NCI-H146 treated with DMSO at 0.1 percent for 48 hours (cell line): ENCODE data around the gene CERS1.

Experiments used
- DNase-seq: peaks from one replicate; lab custom pipeline; 2025; ENCODE audit not compliant: unreplicated experiment; lab: John Stamatoyannopoulos, UW

CERS1 gene

GRCh38 chr19:18841400-18841799 is 54.6 kb downstream of the CERS1 start:
- DNase-seq: no peak

- DNase-seq: no peak
Observed at GRCh38 chr19:18840288-18841267, 55.4 kb downstream of the CERS1 start.

- DNase-seq: no peak
Observed at GRCh38 chr19:18839465-18840287, 56.3 kb downstream of the CERS1 start.

DNA sequence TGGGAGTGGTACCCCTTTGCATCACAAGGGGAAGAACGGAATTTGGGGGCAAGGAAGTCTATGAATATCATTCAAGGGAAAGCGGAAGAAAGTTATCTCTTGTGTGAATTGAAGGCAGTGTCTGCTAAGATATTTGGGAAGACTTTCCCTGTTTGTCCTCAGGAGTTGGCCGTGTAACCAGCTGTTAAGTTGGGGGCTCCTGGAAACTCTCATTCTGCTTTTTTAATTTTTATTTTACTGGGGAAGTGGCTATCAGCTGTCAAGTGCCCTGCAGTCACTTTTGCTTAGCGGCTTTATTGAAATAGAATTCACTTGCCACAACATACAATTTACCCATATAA is 61.3 kb downstream of the CERS1 start:
- no peak for DNase-seq

- peak; percentile 99 for DNase-seq
Observed at GRCh38 chr19:18833849-18834643, 61.9 kb downstream of the CERS1 start.

- DNase-seq: no peak
Observed at GRCh38 chr19:18833141-18833476, 62.8 kb downstream of the CERS1 start.

DNA sequence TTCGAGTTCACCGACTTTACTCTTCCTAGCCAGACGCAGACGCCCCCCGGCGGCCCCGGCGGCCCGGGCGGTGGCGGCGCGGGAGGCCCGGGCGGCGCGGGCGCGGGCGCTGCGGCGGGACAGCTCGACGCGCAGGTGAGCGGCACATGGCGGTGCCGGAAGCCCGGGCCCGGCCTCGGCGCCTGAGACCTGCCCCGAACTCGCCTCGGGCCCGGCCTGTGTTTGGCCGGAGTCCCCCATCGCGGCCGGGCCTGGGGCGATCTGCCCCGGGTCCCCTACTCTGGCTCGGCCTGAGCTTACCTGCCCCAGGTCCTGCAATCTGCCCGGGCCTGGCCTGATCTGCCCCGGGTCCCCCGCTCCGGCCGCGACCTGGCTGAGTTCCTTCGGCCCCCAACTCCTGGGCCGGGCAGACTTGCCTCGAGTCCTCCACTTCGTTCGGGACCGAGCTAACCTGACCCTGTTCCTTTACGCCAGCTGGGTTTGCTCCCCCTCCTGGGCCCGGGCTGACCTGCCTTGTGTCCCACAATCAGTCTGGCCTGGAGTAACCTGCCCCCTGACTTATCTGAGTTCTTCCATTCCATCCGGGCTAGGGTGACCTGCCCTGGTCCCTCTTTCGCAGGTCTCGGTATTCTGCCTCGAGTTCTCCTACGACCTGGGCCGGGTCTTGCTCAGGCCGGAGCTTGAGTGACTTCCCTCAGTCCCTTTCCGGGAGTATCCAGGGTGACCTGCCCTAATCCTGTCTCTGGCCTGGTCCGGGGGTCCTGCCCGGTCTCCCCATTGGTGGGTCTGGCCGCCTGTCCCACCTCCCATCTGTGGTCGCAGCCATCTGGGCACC is 63.4 kb downstream of the CERS1 start:
- DNase-seq: no peak

DNA sequence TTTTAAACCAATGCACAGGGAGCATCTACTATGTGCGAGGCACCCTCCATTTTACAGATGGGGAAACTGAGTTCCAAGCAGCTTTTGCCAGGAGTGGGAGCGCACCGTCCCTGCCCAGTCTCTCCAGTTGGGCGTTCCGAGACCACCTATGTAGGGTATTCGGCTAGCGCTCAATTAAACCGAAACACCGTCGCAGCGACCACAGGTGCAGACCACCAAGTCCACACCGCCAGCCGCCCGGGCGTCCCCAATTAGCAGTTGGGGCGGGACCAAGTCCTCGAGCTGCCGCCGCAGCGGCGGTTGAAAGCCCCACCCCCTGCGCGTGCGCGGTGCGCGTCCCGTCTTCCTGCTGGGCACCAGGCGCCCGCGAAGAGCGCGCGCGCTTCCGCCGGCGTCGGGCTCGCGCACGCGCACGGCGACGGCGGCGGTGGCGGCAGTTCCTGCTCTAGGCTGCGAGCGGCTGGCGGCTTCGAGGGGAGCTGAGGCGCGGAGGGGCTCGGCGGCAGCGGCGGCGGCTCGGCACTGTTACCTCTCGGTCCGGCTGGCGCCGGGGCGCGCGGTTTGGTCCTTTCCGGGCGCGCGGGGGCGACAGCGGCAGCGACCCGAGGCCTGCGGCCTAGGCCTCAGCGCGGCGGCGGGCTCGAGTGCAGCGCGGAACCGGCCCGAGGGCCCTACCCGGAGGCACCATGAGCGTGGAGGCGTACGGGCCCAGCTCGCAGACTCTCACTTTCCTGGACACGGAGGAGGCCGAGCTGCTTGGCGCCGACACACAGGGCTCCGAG is 64.2 kb downstream of the CERS1 start, which contains the start of gene UPF1:
UPF1 (plus strand) TSS at position 436 of the 782 bp plus-strand sequence; CDS start at position 687, 251 bp downstream.
- DNase-seq: peak; percentile 84

DNA sequence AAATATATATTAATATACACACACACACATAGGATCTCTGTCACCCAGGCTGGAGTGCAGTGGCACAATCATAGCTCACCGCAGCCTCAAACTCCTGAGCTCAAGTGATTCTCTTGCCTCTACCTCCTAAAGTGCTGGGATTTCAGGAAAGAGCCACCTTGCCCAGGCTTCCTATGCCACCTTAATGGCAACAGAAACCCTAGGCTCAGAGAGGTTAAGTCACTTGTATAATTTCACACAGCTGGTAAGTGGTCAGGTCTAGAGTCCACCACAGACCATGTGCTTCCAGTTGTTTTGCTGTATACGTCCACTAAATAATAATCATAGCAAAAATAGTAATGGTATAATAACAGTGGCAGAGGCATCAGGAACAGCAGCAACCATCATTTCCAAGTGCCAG is 65.5 kb downstream of the CERS1 start:
- DNase-seq: no peak

GRCh38 chr19:18828786-18829185 is 67.2 kb downstream of the CERS1 start:
- no peak for DNase-seq
